ENCODE data around the gene SPAG7. TPM values are rescaled to one million over a fixed set of nuclear protein-coding genes. Genes with fewer than 3 reads are reported as not detected.

The SPAG7 gene, protein sequence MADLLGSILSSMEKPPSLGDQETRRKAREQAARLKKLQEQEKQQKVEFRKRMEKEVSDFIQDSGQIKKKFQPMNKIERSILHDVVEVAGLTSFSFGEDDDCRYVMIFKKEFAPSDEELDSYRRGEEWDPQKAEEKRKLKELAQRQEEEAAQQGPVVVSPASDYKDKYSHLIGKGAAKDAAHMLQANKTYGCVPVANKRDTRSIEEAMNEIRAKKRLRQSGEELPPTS
- 43.8 TPM for polyA plus RNA-seq (2012; ENCODE audit: insufficient read depth, insufficient read length, low read depth)

DNA sequence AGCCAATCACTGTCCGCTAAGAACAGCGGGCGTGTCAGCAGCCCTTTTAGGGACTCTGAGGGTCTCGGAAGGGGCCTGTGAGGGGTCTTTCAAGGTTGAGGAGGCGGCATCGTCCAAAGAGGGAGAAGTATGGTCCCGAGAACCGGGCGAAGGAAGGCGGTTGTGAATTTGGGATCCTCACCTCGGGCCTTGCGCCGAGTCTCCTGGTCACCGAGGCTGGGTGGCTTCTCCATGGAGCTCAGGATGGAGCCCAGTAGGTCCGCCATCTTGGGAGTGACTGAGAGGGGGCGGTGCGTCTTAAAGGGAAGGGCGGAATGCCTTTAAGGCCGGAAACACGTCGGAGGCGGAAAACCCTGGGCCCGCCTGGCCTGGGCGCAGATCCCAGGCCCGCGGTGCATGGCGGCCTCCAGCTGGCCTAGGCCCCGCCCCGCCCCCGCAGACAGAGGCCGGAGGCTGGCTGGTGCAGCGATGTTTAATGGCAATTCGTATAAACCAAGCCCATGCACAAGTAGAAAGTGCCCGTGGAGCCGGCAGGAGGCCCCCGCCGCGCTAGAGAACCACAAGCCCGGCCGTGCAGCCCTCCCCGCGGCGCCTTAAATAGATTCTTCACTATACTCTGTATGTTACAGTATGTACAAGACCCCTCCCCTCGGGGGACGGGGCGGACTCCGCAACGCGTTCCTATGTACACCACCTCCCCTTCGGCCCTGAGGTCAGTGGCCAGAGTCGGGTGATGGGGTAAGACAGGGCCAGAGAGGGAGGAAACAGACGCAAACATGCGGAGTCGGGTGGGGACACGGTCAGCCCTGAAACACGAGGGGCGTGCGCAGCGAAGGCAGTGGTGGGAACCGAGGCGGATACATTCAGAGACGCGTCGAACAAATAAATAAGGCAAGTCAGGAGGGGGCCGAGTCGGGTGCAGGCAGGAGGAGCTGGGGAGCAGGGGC lies at the start of gene SPAG7:
TSS of gene SPAG7 (minus strand) at position 279 of the 947 bp plus-strand sequence. CDS start at position 266, 13 bp downstream.
- no peaks in the 10 kb centered on the region for H3K27me3 ChIP-seq
- H3K4me1 ChIP-seq, result no peaks in the 10 kb centered on the region
- H3K9me3 ChIP-seq, result no peaks in the 10 kb centered on the region
- H3K4me3 ChIP-seq (ENCODE audit: low read depth, low read length), result peak within 1 kb of the TSS; percentile 76
- no peaks in the 10 kb centered on the region; the same call in 1 of the 2 replicates for H3K36me3 ChIP-seq
- DNase-seq, result peak; percentile 86
- TF ChIP-seq, protein P1, sequence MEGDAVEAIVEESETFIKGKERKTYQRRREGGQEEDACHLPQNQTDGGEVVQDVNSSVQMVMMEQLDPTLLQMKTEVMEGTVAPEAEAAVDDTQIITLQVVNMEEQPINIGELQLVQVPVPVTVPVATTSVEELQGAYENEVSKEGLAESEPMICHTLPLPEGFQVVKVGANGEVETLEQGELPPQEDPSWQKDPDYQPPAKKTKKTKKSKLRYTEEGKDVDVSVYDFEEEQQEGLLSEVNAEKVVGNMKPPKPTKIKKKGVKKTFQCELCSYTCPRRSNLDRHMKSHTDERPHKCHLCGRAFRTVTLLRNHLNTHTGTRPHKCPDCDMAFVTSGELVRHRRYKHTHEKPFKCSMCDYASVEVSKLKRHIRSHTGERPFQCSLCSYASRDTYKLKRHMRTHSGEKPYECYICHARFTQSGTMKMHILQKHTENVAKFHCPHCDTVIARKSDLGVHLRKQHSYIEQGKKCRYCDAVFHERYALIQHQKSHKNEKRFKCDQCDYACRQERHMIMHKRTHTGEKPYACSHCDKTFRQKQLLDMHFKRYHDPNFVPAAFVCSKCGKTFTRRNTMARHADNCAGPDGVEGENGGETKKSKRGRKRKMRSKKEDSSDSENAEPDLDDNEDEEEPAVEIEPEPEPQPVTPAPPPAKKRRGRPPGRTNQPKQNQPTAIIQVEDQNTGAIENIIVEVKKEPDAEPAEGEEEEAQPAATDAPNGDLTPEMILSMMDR (IDR thresholded peaks at IDR 0.05; ENCODE audit: low read depth, low read length), result no peak

DNA sequence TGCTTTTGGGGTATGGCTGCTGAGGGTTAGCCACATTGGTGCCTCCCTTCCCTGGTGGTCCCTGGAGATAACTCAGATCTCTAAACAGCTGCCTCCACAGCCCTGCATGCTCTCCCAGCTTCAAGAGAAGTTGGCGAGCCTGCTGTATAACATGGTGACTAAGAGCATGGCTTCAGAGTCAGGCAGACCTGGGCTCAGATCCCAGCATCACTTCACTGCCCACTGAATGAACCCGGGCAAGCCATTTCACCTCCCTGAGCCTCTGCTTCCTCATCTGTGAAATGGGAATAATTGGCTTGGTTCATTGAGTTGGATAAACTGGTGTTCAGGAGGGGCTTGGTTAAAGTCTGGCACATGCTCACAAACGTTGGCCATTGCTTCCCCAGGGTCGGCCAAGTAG lies 46.7 kb upstream of the SPAG7 start:
- no peaks in the 10 kb centered on the region for H3K4me1 ChIP-seq
- H3K9me3 ChIP-seq, result no peaks in the 10 kb centered on the region
- no peak overlapping the region for H3K4me3 ChIP-seq (ENCODE audit: low read depth, low read length)
- H3K36me3 ChIP-seq, result no peaks in the 10 kb centered on the region
- TF ChIP-seq, protein P1 (IDR thresholded peaks at IDR 0.05; ENCODE audit: low read depth, low read length), result no peak
- no peaks in the 10 kb centered on the region for H3K27me3 ChIP-seq
- DNase-seq, result no peak

DNA sequence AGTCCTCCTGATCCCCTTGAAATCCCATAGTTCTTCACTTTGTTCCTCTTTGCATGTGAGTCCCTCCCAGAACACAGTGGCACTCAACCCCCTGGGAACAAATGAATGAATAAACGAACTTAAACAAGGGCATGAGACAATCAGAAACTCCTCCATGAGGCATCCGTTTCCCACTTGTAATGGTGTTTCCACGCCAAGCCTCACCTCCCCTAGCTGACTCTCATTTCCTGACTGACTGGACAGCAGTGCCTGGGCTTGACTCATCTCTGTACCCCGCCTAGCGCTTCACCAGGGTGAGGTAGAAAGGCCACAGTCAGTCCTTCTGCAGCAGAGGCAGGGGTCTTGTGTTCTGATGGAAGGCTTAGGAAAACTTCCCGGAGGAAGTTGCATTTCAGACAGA lies 44.3 kb upstream of the SPAG7 start:
- no peak for DNase-seq
- Histone ChIP-seq H3K4me3 (ENCODE audit: low read depth, low read length) (no peak overlapping the region), H3K36me3 (no peaks in the 10 kb centered on the region)

DNA sequence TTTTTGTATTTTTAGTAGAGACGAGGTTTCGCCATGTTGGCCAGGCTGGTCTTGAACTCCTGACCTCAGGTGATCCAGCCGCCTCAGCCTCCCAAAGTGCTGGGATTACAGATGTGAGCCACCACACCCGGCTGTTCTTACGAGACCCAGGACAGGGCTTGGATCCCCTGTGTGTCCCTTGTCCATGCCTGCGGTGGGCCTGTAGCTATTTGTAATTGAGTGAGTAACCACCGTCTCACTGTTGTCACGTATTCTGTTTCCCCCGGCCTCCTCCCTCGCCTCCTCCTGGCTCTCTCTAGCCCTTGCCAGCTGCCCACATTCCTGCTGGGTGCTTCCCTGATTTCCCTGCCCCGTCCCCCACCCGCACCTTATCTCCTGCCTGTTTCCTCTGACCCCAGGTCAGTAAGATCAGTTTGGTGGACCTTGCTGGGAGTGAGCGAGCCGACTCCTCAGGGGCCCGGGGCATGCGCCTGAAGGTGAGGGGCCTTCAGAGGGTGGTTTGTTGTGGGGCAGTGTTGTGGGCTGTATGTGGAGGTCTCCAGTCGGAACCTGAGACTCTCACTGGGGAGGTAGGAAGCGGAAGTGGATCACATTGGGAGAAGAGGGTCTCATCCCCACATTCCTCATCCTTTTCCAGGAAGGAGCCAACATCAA lies 35.7 kb upstream of the SPAG7 start:
- Histone ChIP-seq H3K9me3 (no peaks in the 10 kb centered on the region), H3K4me3 (ENCODE audit: low read depth, low read length) (no peak overlapping the region), H3K4me1 (no peaks in the 10 kb centered on the region), H3K27me3 (no peaks in the 10 kb centered on the region), H3K36me3 (no peaks in the 10 kb centered on the region)
- TF ChIP-seq, protein P1 (IDR thresholded peaks at IDR 0.05; ENCODE audit: low read depth, low read length), result no peak
- DNase-seq, result no peak

More for the DNA sequence above, 44.3 kb upstream of the SPAG7 start:
- no peaks in the 10 kb centered on the region for H3K9me3 ChIP-seq
- H3K27me3 ChIP-seq, result no peaks in the 10 kb centered on the region
- H3K4me1 ChIP-seq, result no peaks in the 10 kb centered on the region
- TF ChIP-seq, protein P1 (IDR thresholded peaks at IDR 0.05; ENCODE audit: low read depth, low read length), result no peak

DNA sequence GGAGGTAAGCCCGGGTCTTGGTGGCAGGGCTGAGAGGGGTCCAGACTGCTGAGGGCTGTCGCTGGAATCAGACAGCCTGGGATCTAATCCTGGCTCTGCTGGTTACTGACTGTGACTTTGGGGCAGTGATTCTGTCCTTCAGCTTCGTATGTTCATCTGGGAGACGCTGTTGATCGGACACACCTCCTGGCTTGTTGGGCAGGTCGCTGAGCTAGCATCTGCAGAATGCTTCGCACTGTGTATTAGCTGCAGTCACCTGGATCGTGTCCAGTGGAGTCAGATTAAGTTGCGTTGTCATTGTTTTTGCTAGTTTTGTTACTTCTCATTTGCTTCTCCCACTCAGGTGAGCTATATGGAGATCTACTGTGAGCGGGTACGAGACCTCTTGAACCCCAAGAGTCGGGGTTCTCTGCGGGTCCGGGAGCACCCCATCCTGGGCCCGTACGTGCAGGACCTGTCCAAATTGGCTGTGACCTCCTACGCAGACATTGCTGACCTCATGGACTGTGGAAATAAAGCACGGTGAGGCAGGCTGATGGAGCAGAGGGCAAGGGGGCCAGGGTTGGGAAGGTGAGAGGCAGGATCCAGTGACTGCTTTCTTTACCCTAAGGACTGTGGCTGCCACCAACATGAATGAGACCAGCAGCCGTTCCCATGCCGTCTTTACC lies 34.6 kb upstream of the SPAG7 start:
- Histone ChIP-seq H3K27me3 (no peaks in the 10 kb centered on the region), H3K36me3 (no peaks in the 10 kb centered on the region), H3K4me1 (no peaks in the 10 kb centered on the region), H3K4me3 (ENCODE audit: low read depth, low read length) (no peak overlapping the region), H3K9me3 (no peaks in the 10 kb centered on the region)
- TF ChIP-seq, protein P1 (IDR thresholded peaks at IDR 0.05; ENCODE audit: low read depth, low read length), result no peak
- DNase-seq, result no peak
